T-helper 2 cell treated with Interferon-gamma antibody and Interleukin-4, amounts not matched to agents 5 μg/mL and 100 μg/mL, for 36 hours (primary cell): ENCODE results near the gene NPHS1.

Experiments used
- DNase-seq: peaks from one replicate; pipeline ENCODE4 v3.0.0; 2021; ENCODE audit warnings: low spot score
- H3K27ac Mint-ChIP-seq: one replicate; pipeline ENCODE4 v1.8.0; 2021; ENCODE audit warnings: mild to moderate bottlenecking, mixed read lengths
- H3K27me3 Mint-ChIP-seq: one replicate; pipeline ENCODE4 v1.8.0; 2021; ENCODE audit warnings: low read depth, mixed read lengths
- H3K36me3 Mint-ChIP-seq: one replicate; pipeline ENCODE4 v1.8.0; 2021; ENCODE audit warnings: low read depth, mixed read lengths
- H3K4me1 Mint-ChIP-seq: one replicate; pipeline ENCODE4 v1.8.0; 2021; ENCODE audit warnings: low read depth, mixed read lengths
- H3K4me3 Mint-ChIP-seq: one replicate; pipeline ENCODE4 v1.8.0; 2022; ENCODE audit warnings: mild to moderate bottlenecking, moderate library complexity, mixed read lengths
- H3K9me3 Mint-ChIP-seq: one replicate; pipeline ENCODE4 v1.8.0; 2021; ENCODE audit warnings: mixed read lengths

The NPHS1 gene

GRCh38 chr19:35828692-35829301, 23.5 kb downstream of the NPHS1 start:
- Mint-ChIP-seq H3K4me3 (no peak overlapping the region), H3K27me3 (no peaks in the 10 kb centered on the region), H3K36me3 (no peaks in the 10 kb centered on the region), H3K9me3 (no peaks in the 10 kb centered on the region), H3K27ac (no peak overlapping the region), H3K4me1 (no peaks in the 10 kb centered on the region)
- peak; percentile 43 for DNase-seq

GRCh38 chr19:35824150-35824549, 28.2 kb downstream of the NPHS1 start:
- Mint-ChIP-seq H3K36me3 (no peaks in the 10 kb centered on the region), H3K27me3 (no peaks in the 10 kb centered on the region), H3K4me3 (no peak overlapping the region), H3K27ac (no peak overlapping the region), H3K4me1 (no peaks in the 10 kb centered on the region), H3K9me3 (no peaks in the 10 kb centered on the region)
- DNase-seq = no peak

GRCh38 chr19:35822579-35822978, 29.7 kb downstream of the NPHS1 start:
- H3K27ac Mint-ChIP-seq = no peak overlapping the region
- no peak for DNase-seq
- H3K36me3 Mint-ChIP-seq = no peaks in the 10 kb centered on the region
- H3K9me3 Mint-ChIP-seq = no peaks in the 10 kb centered on the region
- H3K4me1 Mint-ChIP-seq = no peaks in the 10 kb centered on the region
- peaks cover 3% of the 10 kb centered on the region for H3K27me3 Mint-ChIP-seq
- no peak overlapping the region for H3K4me3 Mint-ChIP-seq

GRCh38 chr19:35818445-35818844, 33.9 kb downstream of the NPHS1 start:
- no peak overlapping the region for H3K4me3 Mint-ChIP-seq

GRCh38 chr19:35816846-35817245, 35.5 kb downstream of the NPHS1 start:
- DNase-seq = no peak
- Mint-ChIP-seq H3K27ac (no peak overlapping the region), H3K36me3 (no peaks in the 10 kb centered on the region), H3K9me3 (no peaks in the 10 kb centered on the region), H3K4me3 (no peak overlapping the region), H3K27me3 (peaks cover 10% of the 10 kb centered on the region), H3K4me1 (no peaks in the 10 kb centered on the region)

More at GRCh38 chr19:35818445-35818844, 33.9 kb downstream of the NPHS1 start:
- Mint-ChIP-seq H3K9me3 (no peaks in the 10 kb centered on the region), H3K4me1 (no peaks in the 10 kb centered on the region), H3K27me3 (peaks cover 10% of the 10 kb centered on the region), H3K36me3 (no peaks in the 10 kb centered on the region), H3K27ac (no peak overlapping the region)
- DNase-seq = no peak

GRCh38 chr19:35816262-35816661, 36.0 kb downstream of the NPHS1 start:
- Mint-ChIP-seq H3K4me1 (no peaks in the 10 kb centered on the region), H3K9me3 (no peaks in the 10 kb centered on the region), H3K4me3 (no peak overlapping the region), H3K27me3 (peaks cover 10% of the 10 kb centered on the region), H3K36me3 (no peaks in the 10 kb centered on the region), H3K27ac (no peak overlapping the region)
- no peak for DNase-seq

- Mint-ChIP-seq H3K27ac (no peak overlapping the region), H3K4me1 (no peaks in the 10 kb centered on the region), H3K9me3 (no peaks in the 10 kb centered on the region), H3K36me3 (no peaks in the 10 kb centered on the region), H3K4me3 (no peak overlapping the region), H3K27me3 (peaks cover 7% of the 10 kb centered on the region)
- no peak for DNase-seq
These were observed 39.0 kb downstream of the NPHS1 start for GRCh38 chr19:35813043-35813890.

- Mint-ChIP-seq H3K36me3 (no peaks in the 10 kb centered on the region), H3K4me1 (no peaks in the 10 kb centered on the region), H3K9me3 (no peaks in the 10 kb centered on the region), H3K27ac (no peak within 1 kb of the TSS), H3K4me3 (no peak within 1 kb of the TSS), H3K27me3 (peaks cover 6% of the 10 kb centered on the region)
- DNase-seq = no peak
These were observed 39.9 kb downstream of the NPHS1 start, which contains the start of gene PRODH2 for GRCh38 chr19:35812220-35813042. PRODH2 (minus strand) TSS chr19:35812845; CDS start chr19:35812805, 40 bp downstream.

GRCh38 chr19:35811317-35812219, 40.7 kb downstream of the NPHS1 start:
- DNase-seq = no peak
- Mint-ChIP-seq H3K9me3 (no peaks in the 10 kb centered on the region), H3K36me3 (no peaks in the 10 kb centered on the region), H3K4me1 (no peaks in the 10 kb centered on the region), H3K27ac (no peak overlapping the region), H3K4me3 (no peak overlapping the region), H3K27me3 (peaks cover 5% of the 10 kb centered on the region)

- Mint-ChIP-seq H3K4me1 (peaks cover 6% of the 10 kb centered on the region), H3K36me3 (no peaks in the 10 kb centered on the region), H3K27me3 (no peaks in the 10 kb centered on the region), H3K4me3 (no peak overlapping the region), H3K27ac (no peak overlapping the region), H3K9me3 (no peaks in the 10 kb centered on the region)
- no peak for DNase-seq
These were observed 44.7 kb downstream of the NPHS1 start for GRCh38 chr19:35807633-35808032.

- Mint-ChIP-seq H3K27me3 (no peaks in the 10 kb centered on the region), H3K27ac (no peak overlapping the region), H3K36me3 (no peaks in the 10 kb centered on the region), H3K4me1 (peaks cover 6% of the 10 kb centered on the region), H3K9me3 (no peaks in the 10 kb centered on the region), H3K4me3 (no peak overlapping the region)
- DNase-seq = no peak
These were observed 45.7 kb downstream of the NPHS1 start for GRCh38 chr19:35806597-35806996.

GRCh38 chr19:35805526-35806102, 46.7 kb downstream of the NPHS1 start:
- no peak for DNase-seq
- H3K27me3 Mint-ChIP-seq = no peaks in the 10 kb centered on the region
- H3K4me3 Mint-ChIP-seq = no peak overlapping the region
- H3K4me1 Mint-ChIP-seq = peaks cover 6% of the 10 kb centered on the region
- H3K36me3 Mint-ChIP-seq = no peaks in the 10 kb centered on the region
- no peak overlapping the region for H3K27ac Mint-ChIP-seq
- H3K9me3 Mint-ChIP-seq = no peaks in the 10 kb centered on the region

GRCh38 chr19:35801828-35802227, 50.5 kb downstream of the NPHS1 start:
- H3K4me3 Mint-ChIP-seq = no peak overlapping the region
- H3K27ac Mint-ChIP-seq = no peak overlapping the region
- H3K4me1 Mint-ChIP-seq = peaks cover 6% of the 10 kb centered on the region
- H3K9me3 Mint-ChIP-seq = no peaks in the 10 kb centered on the region
- peaks cover 14% of the 10 kb centered on the region for H3K27me3 Mint-ChIP-seq
- DNase-seq = no peak
- no peaks in the 10 kb centered on the region for H3K36me3 Mint-ChIP-seq
